ENCODE results near the gene ITGAL. TPM values are rescaled to one million over a fixed set of nuclear protein-coding genes. Genes with fewer than 3 reads are reported as not detected.
"Not testable (repeated sequence)": the region's sequence is repeated elsewhere in the genome, so short reads cannot be mapped to it uniquely, and the experiment has no call there.

Gene ITGAL
- total RNA-seq, 1 experiment from 2014 or later, result not detected

GRCh38 chr16:30447512-30448226, 24.9 kb upstream of the ITGAL start:
- no TSS peak for BruUV-seq (replicated peaks)
- intact Hi-C loops (cut with micrococcal nuclease; ENCODE audit: unreplicated experiment), result loop anchor here (10.0 kb wide), 1 partner anchor 47 kb away; no protein-coding TSS in a partner anchor
- CTCF ChIA-PET, result interaction anchor here (0.7 kb wide), 1 partner anchor 38 kb away, joined by 3 read pairs; no protein-coding TSS in a partner anchor
- POLR2A ChIA-PET (ENCODE audit: low non-redundant PET), result no interaction called here
- H3K36me3 ChIP-seq (ENCODE audit: insufficient read depth, low read length, poor library complexity, severe bottlenecking), result peaks cover 7% of the 10 kb centered on the region
- H3K4me1 ChIP-seq (ENCODE audit: insufficient read depth, low read length, poor library complexity, severe bottlenecking), result peaks cover 14% of the 10 kb centered on the region
- no peak overlapping the region for H3K4me3 ChIP-seq (ENCODE audit: low read depth, low read length, poor library complexity, severe bottlenecking)
- H3K27me3 ChIP-seq (replicated peaks; ENCODE audit: insufficient read depth, low read depth, low read length, poor library complexity), result no peaks in the 10 kb centered on the region
- no peak overlapping the region for H3K27ac ChIP-seq (ENCODE audit: low read depth, low read length, poor library complexity, severe bottlenecking)
- TF ChIP-seq EZH2 (IDR thresholded peaks at IDR 0.05; ENCODE audit: borderline replicate concordance, low read depth, low read length, poor library complexity, severe bottlenecking) (no peak), CTCF (conservative IDR thresholded peaks at IDR 0.05; ENCODE audit: low read depth, low read length) (no peak)
- DNase-seq (ENCODE audit: low spot score), result no peak
- no peaks in the 10 kb centered on the region for H3K9me3 ChIP-seq (ENCODE audit: low read depth, low read length, poor library complexity, severe bottlenecking)

GRCh38 chr16:30449116-30449435, 23.5 kb upstream of the ITGAL start:
- no peak for DNase-seq (ENCODE audit: low spot score)
- TF ChIP-seq CTCF (conservative IDR thresholded peaks at IDR 0.05; ENCODE audit: low read depth, low read length) (no peak), EZH2 (IDR thresholded peaks at IDR 0.05; ENCODE audit: borderline replicate concordance, low read depth, low read length, poor library complexity, severe bottlenecking) (no peak)
- peaks cover 13% of the 10 kb centered on the region for H3K4me1 ChIP-seq (ENCODE audit: insufficient read depth, low read length, poor library complexity, severe bottlenecking)
- H3K27me3 ChIP-seq (replicated peaks; ENCODE audit: insufficient read depth, low read depth, low read length, poor library complexity), result no peaks in the 10 kb centered on the region
- BruUV-seq (replicated peaks), result no TSS peak
- no peak overlapping the region for H3K4me3 ChIP-seq (ENCODE audit: low read depth, low read length, poor library complexity, severe bottlenecking)
- intact Hi-C loops (cut with micrococcal nuclease; ENCODE audit: unreplicated experiment), result loop anchor here (1.0 to 10.0 kb wide), 2 partner anchors 46 to 149 kb away; no protein-coding TSS in a partner anchor
- no peak overlapping the region for H3K27ac ChIP-seq (ENCODE audit: low read depth, low read length, poor library complexity, severe bottlenecking)
- CTCF ChIA-PET, result interaction anchor here (1.3 kb wide), 1 partner anchor 172 kb away, joined by 3 read pairs; no protein-coding TSS in a partner anchor
- H3K36me3 ChIP-seq (ENCODE audit: insufficient read depth, low read length, poor library complexity, severe bottlenecking), result no peaks in the 10 kb centered on the region
- POLR2A ChIA-PET (ENCODE audit: low non-redundant PET), result no interaction called here
- H3K9me3 ChIP-seq (ENCODE audit: low read depth, low read length, poor library complexity, severe bottlenecking), result no peaks in the 10 kb centered on the region

GRCh38 chr16:30452709-30453580, 19.6 kb upstream of the ITGAL start:
- H3K27me3 ChIP-seq (replicated peaks; ENCODE audit: insufficient read depth, low read depth, low read length, poor library complexity); H3K27ac ChIP-seq (ENCODE audit: low read depth, low read length, poor library complexity, severe bottlenecking); H3K4me1 ChIP-seq (ENCODE audit: insufficient read depth, low read length, poor library complexity, severe bottlenecking); BruUV-seq (replicated peaks); intact Hi-C loops (cut with micrococcal nuclease; ENCODE audit: unreplicated experiment); H3K36me3 ChIP-seq (ENCODE audit: insufficient read depth, low read length, poor library complexity, severe bottlenecking); H3K4me3 ChIP-seq (ENCODE audit: low read depth, low read length, poor library complexity, severe bottlenecking); POLR2A ChIA-PET (ENCODE audit: low non-redundant PET); DNase-seq (ENCODE audit: low spot score); H3K9me3 ChIP-seq (ENCODE audit: low read depth, low read length, poor library complexity, severe bottlenecking): not testable (repeated sequence)
- CTCF ChIA-PET, result interaction anchor here (0.7 kb wide), 1 partner anchor 370 kb away, joined by 3 read pairs; no protein-coding TSS in a partner anchor

Data from A673 (cell line).